Cardiac muscle cell (in vitro differentiated cells and primary cell): ENCODE measurements around the gene ATP8B1. TPM values are rescaled to one million over a fixed set of nuclear protein-coding genes. Genes with fewer than 3 reads are reported as not detected.

Experiments
- DNase-seq, 2 donors: peaks; one replicate each; pipeline versions ENCODE4 v3.0.0 to v3.0.0-alpha.2; 2010 to 2017; ENCODE audit warnings: low read depth in 1 of 2, low spot score in 1 of 2
- H3K27ac ChIP-seq: fragments of 200-600 bp; sonication (generic); 2 replicates; pipeline ENCODE4 v1.5.1; 2016
- H3K27me3 ChIP-seq: fragments of 200-600 bp; sonication (generic); 2 replicates; pipeline ENCODE4 v1.6.0; 2016; ENCODE audit warnings: control low read depth
- H3K36me3 ChIP-seq: fragments of 200-600 bp; sonication (generic); 2 replicates; pipeline ENCODE4 v1.5.1; 2016; ENCODE audit warnings: control low read depth
- H3K4me1 ChIP-seq: fragments of 200-600 bp; sonication (generic); 2 replicates; pipeline ENCODE4 v1.8.1; 2017; ENCODE audit warnings: low read depth, mild to moderate bottlenecking, mixed run types
- H3K4me3 ChIP-seq: fragments of 200-600 bp; sonication (generic); 2 replicates; pipeline ENCODE4 v1.5.1; 2016; ENCODE audit warnings: mild to moderate bottlenecking
- H3K9me3 ChIP-seq: fragments of 200-600 bp; sonication (generic); 2 replicates; pipeline ENCODE4 v1.5.1; 2017; ENCODE audit warnings: low read depth, mild to moderate bottlenecking, control low read depth
- CTCF ChIP-seq: IDR thresholded peaks from 2 replicates; pipeline ENCODE4 v1.5.1; 2012; ENCODE audit warnings: low read depth, mild to moderate bottlenecking, low read length
- polyA plus RNA-seq: library from polyadenylated mRNA; unstranded; fragments of >200 nt; fragmentation: Nextera tagmentation; extraction: Ambion mirVana; gene quantifications from 2 replicates; pipeline ENCODE4 v1.2.1, GENCODE V29; 2016
- total RNA-seq: library from RNA; depleted of rRNA; stranded (reverse); fragments of >200 nt; gene quantifications from 2 replicates; pipeline ENCODE4 v1.2.3, GENCODE V29; 2016

The ATP8B1 gene
- total and polyA plus RNA-seq, 2 experiments from 2014 or later = 0.17 to 0.21 TPM

- Histone ChIP-seq H3K36me3 (no peaks in the 10 kb centered on the region), H3K4me3 (no peak overlapping the region), H3K9me3 (no peaks in the 10 kb centered on the region), H3K27me3 (peaks cover 52% of the 10 kb centered on the region), H3K4me1 (peaks cover 6% of the 10 kb centered on the region), H3K27ac (no peak overlapping the region)
- DNase-seq = peak in 1 of 2 donors; percentile 34
- no peak for TF ChIP-seq CTCF
Measured at GRCh38 chr18:57807336-57808117, 4.4 kb upstream of the ATP8B1 start.

GRCh38 chr18:57806978-57807285 lies 3.8 kb upstream of the ATP8B1 start:
- Histone ChIP-seq H3K4me1 (peaks cover 6% of the 10 kb centered on the region), H3K27ac (no peak overlapping the region)

GRCh38 chr18:57806201-57806977 lies 3.3 kb upstream of the ATP8B1 start:
- Histone ChIP-seq H3K4me1 (peaks cover 6% of the 10 kb centered on the region), H3K27me3 (peaks cover 63% of the 10 kb centered on the region), H3K9me3 (no peaks in the 10 kb centered on the region), H3K4me3 (no peak overlapping the region), H3K27ac (no peak overlapping the region), H3K36me3 (no peaks in the 10 kb centered on the region)
- no peak for TF ChIP-seq CTCF
- no peak for DNase-seq

More at GRCh38 chr18:57806978-57807285, 3.8 kb upstream of the ATP8B1 start:
- no peak for TF ChIP-seq CTCF
- Histone ChIP-seq H3K4me3 (no peak overlapping the region), H3K9me3 (no peaks in the 10 kb centered on the region), H3K27me3 (peaks cover 58% of the 10 kb centered on the region), H3K36me3 (no peaks in the 10 kb centered on the region)
- DNase-seq = peak in 1 of 2 donors; percentile 40

GRCh38 chr18:57805117-57805516 lies 2.0 kb upstream of the ATP8B1 start:
- H3K27ac ChIP-seq = no peak overlapping the region
- H3K36me3 ChIP-seq = no peaks in the 10 kb centered on the region
- H3K4me3 ChIP-seq = no peak overlapping the region
- TF ChIP-seq CTCF = no peak
- H3K27me3 ChIP-seq = peaks cover 76% of the 10 kb centered on the region
- H3K9me3 ChIP-seq = no peaks in the 10 kb centered on the region
- DNase-seq = no peak
- peaks cover 6% of the 10 kb centered on the region for H3K4me1 ChIP-seq

- Histone ChIP-seq H3K27me3 (peaks cover 82% of the 10 kb centered on the region), H3K36me3 (no peaks in the 10 kb centered on the region), H3K4me3 (no peak overlapping the region), H3K27ac (no peak overlapping the region), H3K4me1 (peaks cover 6% of the 10 kb centered on the region), H3K9me3 (no peaks in the 10 kb centered on the region)
- TF ChIP-seq CTCF = no peak
- no peak for DNase-seq
Measured at GRCh38 chr18:57804557-57804956, 1.4 kb upstream of the ATP8B1 start.
